ENCODE measurements around the gene SLC5A5. TPM values are rescaled to one million over a fixed set of nuclear protein-coding genes. Genes with fewer than 3 reads are reported as not detected.

The SLC5A5 gene
- polyA plus RNA-seq, 1 donor from 2014 or later: not detected

GRCh38 chr19:17841810-17842662 is 29.7 kb upstream of the SLC5A5 start:
- no peak overlapping the region for H3K4me3 Mint-ChIP-seq
- peaks cover 4% of the 10 kb centered on the region for H3K36me3 Mint-ChIP-seq
- no peak overlapping the region for H3K27ac Mint-ChIP-seq
- H3K27me3 Mint-ChIP-seq: no peaks in the 10 kb centered on the region
- H3K9me3 Mint-ChIP-seq: no peaks in the 10 kb centered on the region
- peaks cover 7 to 17% (median 12%) of the 10 kb centered on the region in 3 donors for H3K4me1 Mint-ChIP-seq

DNA sequence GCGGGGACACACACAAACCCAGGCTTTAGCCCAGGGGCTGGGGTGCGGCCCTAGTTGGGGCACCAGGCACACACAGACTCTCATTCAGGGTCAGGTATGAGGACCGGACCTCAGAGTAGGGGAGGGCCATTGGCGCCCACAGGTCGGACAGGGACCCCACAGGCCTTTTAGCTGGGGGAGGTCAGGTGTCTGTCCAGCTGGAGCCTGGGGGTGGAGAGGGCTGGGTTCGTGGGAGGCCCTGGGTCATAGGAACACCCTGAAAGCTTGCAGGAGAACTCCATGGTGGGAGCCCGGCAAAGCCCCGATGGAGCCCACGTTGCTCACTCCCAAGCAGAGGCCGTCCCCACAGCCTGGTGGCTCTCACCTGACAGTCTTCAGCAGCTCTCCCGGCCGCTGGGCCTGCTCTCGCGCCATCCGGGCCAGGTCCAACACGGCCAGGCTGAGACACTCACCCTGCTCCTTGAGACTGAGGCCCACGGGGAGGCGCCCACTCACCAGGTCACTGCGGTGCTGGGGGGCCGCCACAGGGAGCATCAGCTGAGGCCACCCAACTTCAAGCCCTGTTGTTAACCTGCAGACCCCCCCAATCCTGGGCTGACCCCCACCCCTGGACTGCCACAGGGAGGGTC is 29.0 kb upstream of the SLC5A5 start:
- Mint-ChIP-seq H3K27me3 (no peaks in the 10 kb centered on the region), H3K4me1 (peaks cover 7 to 17% (median 12%) of the 10 kb centered on the region in 3 donors), H3K4me3 (peak overlapping the region in 1 of 4 donors; percentile 5), H3K36me3 (peaks cover 2% of the 10 kb centered on the region), H3K27ac (no peak overlapping the region), H3K9me3 (no peaks in the 10 kb centered on the region)

- Mint-ChIP-seq H3K27me3 (no peaks in the 10 kb centered on the region), H3K36me3 (peaks cover 1% of the 10 kb centered on the region), H3K4me3 (peak overlapping the region in 1 of 4 donors; percentile 52), H3K9me3 (no peaks in the 10 kb centered on the region), H3K27ac (no peak overlapping the region), H3K4me1 (peaks cover 7 to 17% (median 17%) of the 10 kb centered on the region in 3 donors)
Observed at GRCh38 chr19:17843292-17843827, 28.4 kb upstream of the SLC5A5 start.

DNA sequence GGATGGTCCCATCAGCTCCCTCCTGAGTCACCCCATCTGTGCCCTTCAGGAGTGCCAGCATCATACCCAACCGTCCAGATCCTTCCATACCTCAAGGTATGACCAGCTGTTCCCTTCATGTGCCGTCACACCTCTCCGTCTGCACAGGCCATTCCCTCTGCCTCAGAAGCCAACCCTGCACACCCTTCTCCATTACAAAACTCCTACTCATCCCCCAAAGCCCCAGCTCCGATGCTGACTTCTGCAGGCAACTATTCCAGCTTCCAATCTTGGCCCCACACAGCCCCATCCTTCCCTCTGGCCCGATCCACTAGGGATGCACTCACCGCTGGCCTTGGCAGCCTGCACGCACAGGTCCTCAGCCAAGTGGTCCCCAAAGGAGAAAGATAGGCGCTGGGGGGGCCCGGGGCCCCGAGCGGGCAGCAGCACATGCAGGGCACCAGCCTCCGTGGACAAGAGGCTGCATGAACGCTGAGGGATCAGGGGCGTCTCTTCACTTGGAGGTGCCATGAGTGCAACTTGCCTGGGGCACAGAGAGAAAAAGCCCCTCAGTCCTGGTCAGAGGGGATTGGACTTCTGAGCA is 27.7 kb upstream of the SLC5A5 start:
- Mint-ChIP-seq H3K4me1 (peaks cover 11 to 22% (median 17%) of the 10 kb centered on the region in 3 donors), H3K9me3 (no peaks in the 10 kb centered on the region), H3K27me3 (no peaks in the 10 kb centered on the region), H3K27ac (no peak overlapping the region), H3K36me3 (peaks cover 1% of the 10 kb centered on the region), H3K4me3 (peak overlapping the region in 3 of 4 donors; percentile 41 to 65 (median 52))

GRCh38 chr19:17846146-17846545 is 25.6 kb upstream of the SLC5A5 start:
- Mint-ChIP-seq H3K4me1 (peaks cover 24 to 33% (median 27%) of the 10 kb centered on the region in 3 donors), H3K36me3 (peaks cover under 1% of the 10 kb centered on the region), H3K27me3 (no peaks in the 10 kb centered on the region), H3K4me3 (peak overlapping the region; percentile 72 to 97 (median 91)), H3K27ac (peak overlapping the region; percentile 86 to 96 (median 88)), H3K9me3 (no peaks in the 10 kb centered on the region)

DNA sequence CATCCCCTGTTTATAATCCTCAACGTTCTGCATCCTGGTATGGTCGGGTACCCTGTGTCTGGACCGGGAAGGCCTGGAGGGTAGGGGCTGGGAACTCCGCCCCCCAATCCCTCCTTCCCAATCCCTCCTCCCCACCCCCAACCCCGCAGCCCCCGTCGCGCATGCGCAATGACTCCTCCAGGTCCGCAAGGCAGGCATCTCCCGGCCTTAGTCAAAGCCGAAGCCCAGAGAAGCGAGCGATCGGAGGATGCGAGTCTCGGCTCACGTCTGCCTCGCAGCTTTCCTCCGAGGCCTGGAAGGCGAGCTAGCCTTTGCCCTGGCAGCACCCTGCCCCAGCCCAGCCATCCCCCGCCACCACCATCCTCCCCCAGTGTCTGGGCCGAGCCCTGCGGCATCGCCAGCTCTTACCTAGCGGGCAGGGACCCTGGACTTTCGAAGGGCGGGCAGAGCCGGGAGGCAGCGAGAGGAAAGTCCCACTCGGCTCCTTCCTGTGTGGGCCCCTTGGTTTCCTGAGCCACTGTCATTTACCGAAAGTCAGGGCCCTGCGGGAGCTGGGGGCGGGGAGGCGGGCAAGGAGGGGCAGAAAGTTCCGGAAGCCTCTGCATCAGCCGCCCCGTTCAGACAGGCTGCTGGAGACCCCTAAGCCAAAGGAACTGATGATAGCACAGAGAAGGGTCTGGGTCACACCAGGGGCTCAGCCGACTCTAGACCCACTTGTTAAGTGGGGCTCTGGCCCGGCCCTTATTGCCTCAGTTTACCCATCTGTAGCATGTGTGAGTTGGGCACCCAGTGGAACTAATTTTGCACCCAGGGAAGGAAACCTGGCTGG is 24.0 kb upstream of the SLC5A5 start, which contains the start of gene JAK3:
JAK3 (minus strand) TSS at position 445 of the 829 bp plus-strand sequence. CDS start 3,565 bp downstream, outside the sequence.
- Mint-ChIP-seq H3K27ac (peak within 1 kb of the TSS; percentile 81 to 99 (median 97)), H3K4me3 (peak within 1 kb of the TSS; percentile 72 to 97 (median 91)), H3K9me3 (no peaks in the 10 kb centered on the region), H3K27me3 (no peaks in the 10 kb centered on the region), H3K4me1 (peaks cover 28 to 41% (median 29%) of the 10 kb centered on the region in 3 donors), H3K36me3 (no peaks in the 10 kb centered on the region)

- peak overlapping the region; percentile 72 to 97 (median 91) for H3K4me3 Mint-ChIP-seq
- H3K9me3 Mint-ChIP-seq: no peaks in the 10 kb centered on the region
- H3K27ac Mint-ChIP-seq: peak overlapping the region; percentile 81 to 99 (median 97)
- H3K4me1 Mint-ChIP-seq: peaks cover 28 to 37% (median 29%) of the 10 kb centered on the region in 3 donors
- no peaks in the 10 kb centered on the region for H3K27me3 Mint-ChIP-seq
- no peaks in the 10 kb centered on the region for H3K36me3 Mint-ChIP-seq
Observed at GRCh38 chr19:17848595-17849292, 23.0 kb upstream of the SLC5A5 start.

- H3K9me3 Mint-ChIP-seq: no peaks in the 10 kb centered on the region
- H3K27me3 Mint-ChIP-seq: no peaks in the 10 kb centered on the region
- peaks cover 17 to 21% (median 18%) of the 10 kb centered on the region in 3 donors for H3K4me1 Mint-ChIP-seq
- no peaks in the 10 kb centered on the region for H3K36me3 Mint-ChIP-seq
- H3K27ac Mint-ChIP-seq: peak overlapping the region in 1 of 3 donors; percentile 57
- no peak overlapping the region for H3K4me3 Mint-ChIP-seq
Observed at GRCh38 chr19:17854061-17854460, 17.7 kb upstream of the SLC5A5 start.

DNA sequence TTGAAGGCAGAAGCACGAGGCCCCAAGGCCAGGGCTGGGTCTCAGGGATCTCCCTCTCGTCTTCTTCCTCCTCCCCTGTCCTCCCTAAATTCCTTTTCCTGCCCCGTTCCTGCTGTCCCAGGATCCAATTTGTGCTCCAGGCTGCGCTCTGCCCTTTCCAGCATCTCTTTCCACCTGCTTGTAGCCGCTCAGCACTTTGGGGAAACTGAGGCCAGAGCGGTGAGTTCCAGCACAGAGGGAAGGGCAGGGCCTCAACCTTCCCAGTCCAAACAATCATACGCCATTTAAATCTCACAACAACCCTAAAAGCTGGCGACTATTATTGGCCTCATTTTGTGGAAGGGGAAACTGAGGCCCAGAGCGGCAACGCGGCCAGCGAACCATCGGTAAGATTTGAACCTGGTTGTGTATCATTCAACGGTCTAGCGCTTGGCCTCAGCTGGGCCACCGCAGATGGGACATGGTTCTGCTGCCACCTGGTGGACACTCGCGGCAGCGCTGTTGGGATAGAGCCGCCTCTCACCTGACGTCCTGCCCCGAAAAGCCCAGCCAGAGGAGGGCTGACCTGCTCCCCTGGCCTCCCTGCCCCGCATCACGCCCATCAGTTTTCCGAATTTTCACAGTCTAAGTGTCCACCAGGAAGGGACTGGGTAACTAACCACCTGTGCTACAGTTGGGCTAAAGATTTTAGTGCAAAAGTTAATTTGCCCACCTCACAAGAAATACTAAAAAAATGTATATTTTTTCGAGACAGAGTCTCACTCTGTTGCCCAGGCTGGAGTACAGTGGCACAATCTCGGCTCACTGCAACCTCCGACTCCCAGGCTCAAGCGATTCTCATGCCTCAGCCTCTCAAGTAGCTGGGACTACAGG is 16.2 kb upstream of the SLC5A5 start:
- Mint-ChIP-seq H3K9me3 (no peaks in the 10 kb centered on the region), H3K27ac (peak overlapping the region in 2 of 3 donors; percentile 13 to 90), H3K4me3 (peak overlapping the region in 1 of 4 donors; percentile 52), H3K4me1 (peaks cover 13 to 21% (median 20%) of the 10 kb centered on the region in 3 donors), H3K36me3 (no peaks in the 10 kb centered on the region), H3K27me3 (no peaks in the 10 kb centered on the region)

- Mint-ChIP-seq H3K27ac (peak within 1 kb of the TSS; percentile 81 to 98 (median 85)), H3K27me3 (no peaks in the 10 kb centered on the region), H3K4me3 (peak within 1 kb of the TSS; percentile 86 to 100 (median 98)), H3K9me3 (no peaks in the 10 kb centered on the region), H3K4me1 (peaks cover 11 to 30% (median 29%) of the 10 kb centered on the region in 3 donors), H3K36me3 (peaks cover 3% of the 10 kb centered on the region)
Observed at GRCh38 chr19:17859533-17860330, 12.0 kb upstream of the SLC5A5 start, which contains the start of gene RPL18A. Gene RPL18A, plus strand, starts transcription at chr19:17859910. Its CDS starts 47 bp downstream, at chr19:17859957.

DNA sequence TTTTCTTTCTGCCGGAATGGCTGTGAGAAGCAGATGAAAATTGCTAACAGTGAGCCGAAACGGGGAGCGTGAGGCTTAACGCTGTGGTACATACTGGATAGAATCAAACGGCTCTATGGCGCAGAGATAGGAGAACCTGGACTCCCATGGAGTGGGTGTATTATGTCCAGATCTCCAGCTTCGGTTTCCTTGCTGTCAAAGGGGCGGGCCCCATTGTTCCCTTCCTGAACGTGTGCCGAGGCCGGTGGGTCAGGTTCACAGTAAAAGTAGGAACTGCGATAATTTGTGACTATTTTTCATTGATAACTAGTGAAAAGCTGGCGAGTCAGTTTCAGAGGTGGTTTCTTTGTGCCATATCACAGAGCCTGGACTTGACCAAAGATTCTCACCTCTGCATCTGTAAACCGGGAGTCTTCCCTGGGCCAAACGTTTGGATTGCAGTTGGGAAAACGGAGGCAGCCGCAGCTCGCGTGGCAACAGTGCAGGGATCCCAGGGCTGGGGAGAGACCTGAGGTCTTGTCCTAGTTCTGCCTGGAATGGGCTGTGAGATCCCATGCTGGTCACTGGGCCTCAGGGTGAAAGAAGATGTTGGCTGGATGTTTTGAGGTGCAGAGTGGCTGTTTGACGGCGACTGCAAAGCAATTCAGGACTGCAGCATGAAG is 11.3 kb upstream of the SLC5A5 start:
- Mint-ChIP-seq H3K27me3 (no peaks in the 10 kb centered on the region), H3K27ac (peak overlapping the region; percentile 81 to 98 (median 85)), H3K9me3 (no peaks in the 10 kb centered on the region), H3K4me1 (peaks cover 11 to 29% (median 26%) of the 10 kb centered on the region in 3 donors), H3K36me3 (peaks cover 3% of the 10 kb centered on the region), H3K4me3 (peak overlapping the region; percentile 86 to 100 (median 98))

DNA sequence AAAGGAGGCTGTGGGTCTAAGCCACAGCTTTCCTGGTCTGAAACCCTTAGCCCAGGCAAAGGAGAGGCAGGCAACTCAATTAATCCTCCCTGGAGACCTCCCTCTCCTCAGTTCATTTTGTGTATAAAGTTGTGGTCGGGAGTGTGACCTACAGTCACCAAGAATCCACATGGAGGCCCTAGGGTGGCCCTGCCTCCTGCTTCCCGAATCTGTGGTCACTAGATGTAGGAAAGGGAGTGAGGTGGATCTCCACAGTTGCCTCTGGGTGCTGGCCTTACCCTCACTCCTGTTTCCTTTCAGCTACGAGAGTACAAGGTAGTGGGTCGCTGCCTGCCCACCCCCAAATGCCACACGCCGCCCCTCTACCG is 10.8 kb upstream of the SLC5A5 start:
- Mint-ChIP-seq H3K27ac (peak overlapping the region; percentile 80 to 98 (median 81)), H3K27me3 (no peaks in the 10 kb centered on the region), H3K9me3 (no peaks in the 10 kb centered on the region), H3K36me3 (peaks cover 3% of the 10 kb centered on the region), H3K4me1 (peaks cover 11 to 27% (median 23%) of the 10 kb centered on the region in 3 donors), H3K4me3 (peak overlapping the region; percentile 86 to 100 (median 98))
